HPDE6-E6E7 (cell line): ENCODE data around the gene CCDC167.
A peak's percentile ranks its signal among the peaks of the same experiment; 100 is the strongest.

Source experiments
- DNase-seq: peaks from one replicate; pipeline ENCODE4 v3.0.0; 2011; ENCODE audit warnings: missing footprints; ENCODE audit errors: extremely low spot score

CCDC167 gene

DNA sequence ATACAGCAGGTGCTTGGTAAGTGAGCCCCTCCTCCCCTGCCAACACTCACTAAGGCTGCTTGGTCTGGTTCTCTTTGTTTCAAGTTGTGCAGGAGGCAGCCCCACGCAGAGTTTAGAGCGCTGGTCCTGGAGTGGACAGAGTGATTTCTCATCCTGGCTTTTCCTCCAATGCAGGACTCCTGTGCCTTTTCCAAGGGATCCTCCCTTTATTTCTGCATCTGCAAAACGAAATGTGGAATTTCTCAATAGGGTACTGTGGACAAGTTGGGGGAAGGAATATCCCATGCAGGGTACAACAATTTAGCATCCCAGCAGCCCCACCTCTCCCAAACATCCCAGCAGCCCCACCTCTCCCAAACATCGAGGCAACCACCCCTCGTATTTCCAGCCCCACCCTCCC is 30.6 kb upstream of the CCDC167 start:
- no peak for DNase-seq

GRCh38 chr6:37528541-37528940 is 28.8 kb upstream of the CCDC167 start:
- no peak for DNase-seq

GRCh38 chr6:37525460-37526357 is 26.0 kb upstream of the CCDC167 start:
- no peak for DNase-seq

- DNase-seq: no peak
Observed at GRCh38 chr6:37524970-37525318, 25.3 kb upstream of the CCDC167 start.

DNA sequence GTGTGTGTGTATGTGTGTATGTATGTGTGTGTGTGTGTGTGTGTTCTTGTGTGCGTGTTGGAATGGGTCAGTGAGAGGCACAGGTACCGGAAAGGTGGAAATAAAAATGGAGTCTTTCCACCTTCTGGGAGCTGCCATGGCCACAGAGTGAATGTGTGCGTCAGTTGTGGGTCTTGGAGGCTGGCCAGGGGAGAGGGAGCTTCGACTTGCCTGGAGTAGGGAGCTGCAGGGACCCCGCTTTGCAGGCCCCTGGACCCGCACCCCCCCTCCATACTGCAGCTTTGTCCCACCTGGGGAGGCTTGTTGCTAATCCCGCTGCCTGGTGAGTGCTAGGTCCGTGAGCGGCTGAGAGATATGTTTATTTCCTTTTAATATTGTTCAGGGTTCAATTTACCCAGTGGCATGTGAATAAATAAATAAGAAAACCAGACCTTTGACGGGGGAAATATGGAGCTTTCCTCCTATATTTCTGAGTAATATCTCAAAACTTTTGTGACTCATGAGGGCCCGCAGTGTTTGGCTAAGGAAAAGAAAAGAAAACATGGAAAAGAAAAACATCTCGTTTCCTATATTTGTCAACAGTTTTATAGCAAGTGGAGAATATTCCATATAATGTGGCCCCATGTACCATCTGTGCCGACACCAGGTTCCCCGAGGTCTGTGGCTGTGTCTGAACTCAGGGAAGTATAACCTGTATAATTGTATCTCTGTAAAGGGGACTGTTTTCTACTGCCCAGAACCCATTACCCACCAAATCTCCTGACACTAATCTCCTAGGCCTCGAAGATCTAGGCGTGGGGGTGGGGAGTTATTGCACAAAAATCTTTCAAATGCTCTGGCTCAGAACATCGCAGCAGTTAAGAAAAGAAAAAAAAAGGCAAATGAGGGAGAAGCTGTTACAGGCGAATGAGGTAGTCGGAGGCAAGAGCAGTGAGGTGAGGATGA is 24.6 kb upstream of the CCDC167 start:
- no peak for DNase-seq

DNA sequence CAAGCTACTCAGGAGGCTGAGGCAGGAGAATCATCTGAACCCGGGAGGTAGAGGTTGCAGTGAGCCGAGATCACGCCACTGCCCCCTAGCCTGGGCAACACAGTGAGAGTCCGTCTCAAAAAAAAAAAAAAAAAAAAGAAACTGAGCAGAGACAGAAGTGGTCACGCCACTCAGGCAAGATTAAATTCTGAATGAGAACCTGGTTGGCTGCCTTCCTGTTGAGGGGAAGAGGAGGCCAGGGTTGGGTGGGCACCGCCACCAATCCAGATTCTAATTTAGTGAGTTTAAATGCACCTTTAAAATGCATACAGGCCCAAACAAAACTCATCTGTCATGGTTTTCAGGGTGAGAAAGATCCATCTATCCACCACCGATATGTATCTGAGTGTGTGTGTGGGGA is 23.7 kb upstream of the CCDC167 start:
- DNase-seq: no peak

DNA sequence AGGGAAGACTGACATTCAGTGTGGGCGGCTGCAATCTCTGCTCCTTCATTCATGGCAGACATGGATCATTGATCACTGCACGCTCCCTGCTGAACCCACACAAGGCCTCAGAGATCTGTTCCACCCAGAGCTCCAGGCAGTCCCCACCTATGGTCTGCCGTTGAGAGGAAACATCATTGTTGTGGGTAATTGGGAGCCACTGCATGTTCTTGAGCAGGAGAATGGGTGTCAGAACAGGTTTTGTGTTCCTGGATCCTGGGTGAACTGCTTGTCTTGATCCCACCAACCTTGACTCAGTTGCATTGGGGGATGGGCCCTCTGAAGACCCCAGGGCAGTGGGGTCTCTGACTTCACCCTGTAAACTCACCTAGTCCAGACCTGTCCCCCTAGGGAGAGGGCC is 23.1 kb upstream of the CCDC167 start:
- DNase-seq: no peak

GRCh38 chr6:37521674-37522073 is 22.0 kb upstream of the CCDC167 start:
- no peak for DNase-seq

- DNase-seq: no peak
Observed at GRCh38 chr6:37520926-37521325, 21.2 kb upstream of the CCDC167 start.

DNA sequence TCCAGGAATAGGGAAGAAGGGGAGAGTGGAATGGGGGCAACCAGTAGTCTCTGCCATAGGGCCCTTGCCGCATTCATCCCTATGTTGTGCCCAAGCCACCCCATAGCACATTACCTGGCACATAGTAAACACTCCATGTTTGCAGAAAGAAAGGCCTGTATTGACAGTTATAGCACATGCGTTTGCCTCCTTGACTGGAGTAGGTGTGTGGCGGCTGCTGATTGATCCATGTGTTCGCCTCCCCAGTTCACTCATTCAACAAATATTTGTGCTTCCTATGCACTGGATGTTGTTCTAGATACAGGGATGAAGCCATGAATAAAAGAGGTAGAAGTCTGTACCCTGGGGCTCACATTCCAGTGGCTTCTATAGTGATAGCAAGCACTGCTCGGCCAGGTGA is 19.8 kb upstream of the CCDC167 start:
- no peak for DNase-seq

- no peak for DNase-seq
Observed at GRCh38 chr6:37518116-37518515, 18.4 kb upstream of the CCDC167 start.

GRCh38 chr6:37517411-37517812 is 17.7 kb upstream of the CCDC167 start:
- DNase-seq: no peak

DNA sequence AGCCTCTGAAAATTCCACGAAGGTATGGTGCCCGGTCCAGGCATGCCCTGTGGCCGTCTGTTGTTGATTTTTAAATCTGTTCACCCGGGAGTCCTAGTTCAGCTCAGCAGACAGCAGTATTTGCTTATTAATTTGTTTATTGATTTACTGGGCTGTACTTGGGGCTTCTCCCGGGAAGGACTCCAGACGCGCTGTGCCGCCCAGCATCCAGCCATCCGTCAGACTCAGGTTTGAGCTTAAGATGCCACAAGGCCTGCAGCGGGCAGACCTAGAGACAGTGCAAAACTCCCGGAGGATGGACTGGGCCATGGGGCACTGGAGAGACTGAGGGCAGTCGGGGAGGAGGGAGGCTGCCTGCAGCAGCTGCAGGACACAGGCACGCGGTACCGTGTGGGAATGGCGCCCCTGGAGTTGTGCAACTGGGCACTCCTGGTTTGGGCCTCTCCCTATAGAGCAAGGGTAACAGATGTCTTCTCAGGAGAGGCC is 17.3 kb upstream of the CCDC167 start:
- DNase-seq: no peak

GRCh38 chr6:37516076-37516919 is 16.6 kb upstream of the CCDC167 start:
- DNase-seq: no peak

- DNase-seq: no peak
Observed at GRCh38 chr6:37515712-37516075, 16.0 kb upstream of the CCDC167 start.

DNA sequence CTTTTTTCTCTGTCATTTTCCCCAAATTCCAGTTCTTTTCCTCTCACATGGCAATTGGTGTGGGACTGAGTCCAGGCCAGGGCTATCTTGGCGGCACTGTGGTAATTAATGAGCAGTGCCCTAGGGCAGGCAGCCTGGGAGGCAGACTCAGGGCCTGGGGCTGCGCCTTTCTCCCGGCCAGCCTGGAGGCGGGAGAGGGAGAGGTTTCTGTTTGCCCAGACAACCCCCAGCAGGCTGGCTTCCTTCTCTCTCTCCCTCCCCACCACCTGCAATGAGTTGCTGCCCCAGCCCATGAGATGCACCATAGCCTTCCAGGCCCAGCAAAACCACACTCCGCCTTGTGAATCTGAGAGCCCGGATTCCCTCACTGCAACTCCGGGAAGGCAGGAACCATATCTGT is 15.1 kb upstream of the CCDC167 start:
- no peak for DNase-seq

GRCh38 chr6:37514321-37514771 is 14.7 kb upstream of the CCDC167 start:
- DNase-seq: peak; percentile 70

DNA sequence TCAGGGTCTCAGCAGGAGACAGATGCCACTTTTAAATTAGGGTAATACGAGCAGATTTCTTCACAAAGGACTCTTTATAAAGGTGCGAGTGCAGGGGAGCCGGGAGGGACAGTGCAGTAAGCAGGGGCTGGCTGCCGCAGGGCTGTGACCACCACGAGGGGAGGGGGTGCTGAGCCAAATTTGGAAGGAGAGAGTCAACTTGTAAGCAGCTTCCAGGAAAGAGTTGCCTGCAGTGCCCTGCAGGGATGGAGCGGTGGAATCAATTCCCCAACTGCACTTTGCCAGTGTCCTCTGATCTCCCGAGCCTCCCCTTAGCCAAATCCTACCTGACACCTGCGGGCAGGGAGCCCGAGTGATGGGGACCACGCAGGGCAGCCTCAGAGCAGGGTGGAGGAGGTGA is 13.9 kb upstream of the CCDC167 start:
- DNase-seq: no peak

DNA sequence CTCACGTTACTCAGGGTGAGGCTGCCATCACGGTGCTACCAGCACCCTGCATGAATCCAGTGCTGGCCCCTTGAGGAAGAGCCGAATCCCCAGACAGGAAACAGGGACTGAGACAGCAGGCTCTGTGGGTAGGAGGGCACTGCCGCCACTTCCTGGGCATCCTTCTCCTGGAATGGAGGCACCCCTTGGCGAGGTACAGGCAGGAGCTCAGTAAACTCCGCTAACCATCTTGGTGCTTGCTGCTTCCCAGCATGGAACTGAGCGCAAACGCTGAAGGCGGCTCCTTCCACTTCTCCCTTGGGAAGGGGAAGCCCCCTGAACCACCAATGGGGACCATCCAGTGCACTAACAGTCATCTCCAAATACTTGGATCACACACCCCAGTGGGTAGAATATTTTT is 13.5 kb upstream of the CCDC167 start:
- no peak for DNase-seq

- DNase-seq: no peak
Observed at GRCh38 chr6:37512400-37513011, 12.8 kb upstream of the CCDC167 start.

DNA sequence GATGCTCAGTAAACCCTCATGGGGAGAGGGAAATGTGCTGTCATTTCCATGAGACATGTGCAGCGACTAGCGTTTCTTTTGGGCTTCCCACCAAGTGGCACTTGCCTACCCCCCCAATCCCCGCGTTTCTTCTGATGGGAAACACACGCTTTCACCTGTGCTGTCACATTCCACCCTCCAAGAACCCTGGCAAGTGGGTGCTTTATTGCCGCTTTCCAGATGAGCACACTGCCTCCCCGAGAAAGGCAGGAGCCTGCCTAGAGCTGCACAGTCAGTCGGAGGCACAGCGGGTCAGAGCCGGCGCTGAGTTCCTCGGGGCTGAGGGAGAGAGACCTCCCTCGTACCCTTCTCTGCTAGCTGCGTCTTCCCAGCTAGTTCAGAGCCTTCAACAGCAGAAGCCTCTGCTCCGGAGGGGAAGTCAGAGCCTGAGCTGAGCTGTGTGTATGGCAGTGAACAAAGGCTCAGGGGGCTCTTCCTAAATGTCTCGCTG is 12.3 kb upstream of the CCDC167 start:
- DNase-seq: no peak
